SK-N-SH (cell line): ENCODE measurements around the gene C10orf90. TPM values are rescaled to one million over a fixed set of nuclear protein-coding genes. Genes with fewer than 3 reads are reported as not detected.

Experiments
- CTCF ChIA-PET: fragments of 300-600, 350-600 bp; formaldehyde crosslinking; extraction: SDS; loops from one replicate; lab custom pipeline; 2021; lab: Yijun Ruan, JAX
- POLR2A ChIA-PET: fragments of 350-600 bp; sonication (Branson Sonifier 250); formaldehyde crosslinking; extraction: SDS; loops from one replicate; lab custom pipeline; 2020; ENCODE audit warnings: antibody characterized with exemption, inconsistent platforms; lab: Yijun Ruan, JAX
- DNase-seq: peaks from one replicate; pipeline ENCODE4 v3.0.0; 2012
- H2AFZ ChIP-seq: fragments of 200-600 bp; sonication (generic); 2 replicates; pipeline ENCODE4 v1.8.1; 2016; ENCODE audit warnings: antibody characterized with exemption, mild to moderate bottlenecking, low read depth
- H3F3A ChIP-seq: fragments of 200-600 bp; sonication (generic); replicated peaks from 2 replicates; pipeline ENCODE3; 2016; ENCODE audit warnings: antibody characterized with exemption, mild to moderate bottlenecking; ENCODE audit not compliant: insufficient read depth
- H3K27ac ChIP-seq, 2 experiments: fragments of 200-500 bp in 1 of 2; fragments of 200-600 bp in 1 of 2; sonication (Bioruptor generic) in 1 of 2; sonication (generic), shearing (Covaris generic) in 1 of 2; 2 replicates each; pipeline versions ENCODE4 v1.5.1 to v1.6.1; 2014 to 2016; ENCODE audit warnings: low read depth in 2 of 2, inconsistent platforms in 1 of 2, low read length in 1 of 2, mild to moderate bottlenecking in 1 of 2, mixed read lengths in 1 of 2
- H3K27me3 ChIP-seq: fragments of 200-600 bp; sonication (generic), shearing (Covaris generic); 2 replicates; pipeline ENCODE4 v1.6.1; 2016; ENCODE audit warnings: mixed run types; ENCODE audit not compliant: insufficient read depth
- H3K36me3 ChIP-seq, 2 experiments: fragments of 200-500 bp in 1 of 2; fragments of 200-600 bp in 1 of 2; sonication (Bioruptor generic) in 1 of 2; sonication (generic) in 1 of 2; replicated peaks in 1 of 2; 2 replicates each; pipeline versions ENCODE3 to v1.5.1; 2014 to 2016; ENCODE audit warnings: low read length in 1 of 2, mild to moderate bottlenecking in 1 of 2; ENCODE audit not compliant: insufficient read depth in 2 of 2, control insufficient read depth in 1 of 2
- H3K4me1 ChIP-seq, 2 experiments: fragments of 200-500 bp in 1 of 2; fragments of 200-600 bp in 1 of 2; sonication (Bioruptor generic) in 1 of 2; sonication (generic), shearing (Covaris generic) in 1 of 2; 2 replicates each; pipeline versions ENCODE4 v1.5.1 to v1.6.1; 2014 to 2016; ENCODE audit warnings: low read depth in 1 of 2, low read length in 1 of 2, mixed run types in 1 of 2; ENCODE audit not compliant: insufficient read depth in 2 of 2, control insufficient read depth in 1 of 2
- H3K4me2 ChIP-seq: fragments of 200-600 bp; sonication (generic), shearing (Covaris generic); 2 replicates; pipeline ENCODE4 v1.6.1; 2017; ENCODE audit warnings: mixed run types
- H3K4me3 ChIP-seq, 2 experiments: fragments of 200-500 bp in 1 of 2; fragments of 200-600 bp in 1 of 2; sonication (Bioruptor generic) in 1 of 2; sonication (generic), shearing (Covaris generic) in 1 of 2; 2 replicates each; pipeline versions ENCODE4 v1.5.1 to v1.8.1; 2014 to 2016; ENCODE audit warnings: low read depth in 2 of 2, inconsistent platforms in 1 of 2, low read length in 1 of 2, mild to moderate bottlenecking in 1 of 2, mixed read lengths in 1 of 2, moderate library complexity in 1 of 2
- H3K79me2 ChIP-seq: fragments of 200-600 bp; sonication (generic); 2 replicates; pipeline ENCODE4 v1.8.1; 2017; ENCODE audit warnings: mild to moderate bottlenecking; ENCODE audit not compliant: insufficient read depth
- H3K9ac ChIP-seq: fragments of 200-600 bp; sonication (generic); 2 replicates; pipeline ENCODE4 v1.6.1; 2017; ENCODE audit warnings: mixed run types
- H3K9me2 ChIP-seq: fragments of 200-600 bp; sonication (generic); 2 replicates; pipeline ENCODE4 v1.6.1; 2017; ENCODE audit warnings: mixed run types
- H3K9me3 ChIP-seq: fragments of 200-600 bp; sonication (generic); 2 replicates; pipeline ENCODE4 v1.6.1; 2017; ENCODE audit warnings: mixed run types, mild to moderate bottlenecking, moderate library complexity
- H4K20me1 ChIP-seq: fragments of 200-600 bp; sonication (generic); 2 replicates; pipeline ENCODE4 v1.6.1; 2017; ENCODE audit warnings: mild to moderate bottlenecking, mixed run types; ENCODE audit not compliant: insufficient read depth
- FOXM1 ChIP-seq: IDR thresholded peaks from 2 replicates; pipeline ENCODE4 v1.4.0; 2012; ENCODE audit warnings: low read depth, mild to moderate bottlenecking
- MAX ChIP-seq: IDR thresholded peaks from 2 replicates; pipeline ENCODE4 v1.4.0; 2012; ENCODE audit warnings: low read depth
- NFIC ChIP-seq: IDR thresholded peaks from 2 replicates; pipeline ENCODE4 v1.4.0; 2012; ENCODE audit warnings: borderline replicate concordance
- RAD21 ChIP-seq: IDR thresholded peaks from 2 replicates; pipeline ENCODE4 v1.6.1; 2012; ENCODE audit warnings: mild to moderate bottlenecking, low read length
- RXRA ChIP-seq: IDR thresholded peaks from 2 replicates; pipeline ENCODE4 v1.4.0; 2012; ENCODE audit warnings: low read depth, mild to moderate bottlenecking, borderline replicate concordance
- SIN3A ChIP-seq: IDR thresholded peaks from 2 replicates; pipeline ENCODE4 v1.6.1; 2012; ENCODE audit warnings: low read depth, mild to moderate bottlenecking, low read length, moderate library complexity, borderline replicate concordance
- TAF1 ChIP-seq: IDR thresholded peaks from 2 replicates; pipeline ENCODE4 v1.6.1; 2012; ENCODE audit warnings: low read depth, mild to moderate bottlenecking, low read length, moderate library complexity, borderline replicate concordance
- ZBTB33 ChIP-seq: IDR thresholded peaks from 2 replicates; pipeline ENCODE4 v1.4.0; 2012; ENCODE audit warnings: low read depth, borderline replicate concordance
- WGBS: methylation state at CpG from one replicate; pipeline ENCODE4 v1.1.6; 2017; ENCODE audit warnings: low lambda C conversion rate; 5-methylcytosine and 5-hydroxymethylcytosine counted together
- polyA plus RNA-seq, 3 experiments: library from polyadenylated mRNA; depleted of rRNA; stranded (reverse); fragments of >200 nt; gene quantifications; 2 replicates each; pipeline ENCODE4 v1.2.3, GENCODE V29; 2012

The C10orf90 gene
- polyA plus RNA-seq, 1 of the 3 experiments (the other 2 are of a cell fraction), result 0.21 TPM

GRCh38 chr10:126391192-126391885 is 279.2 kb downstream of the C10orf90 start:
- H3F3A ChIP-seq, result no peaks in the 10 kb centered on the region
- no peaks in the 10 kb centered on the region for H3K36me3 ChIP-seq
- no peaks in the 10 kb centered on the region for H4K20me1 ChIP-seq
- no peak overlapping the region for H3K9ac ChIP-seq
- peaks cover 3% of the 10 kb centered on the region; the same call in 1 of the 2 replicates for H3K79me2 ChIP-seq
- H3K4me3 ChIP-seq, result no peak overlapping the region
- no peaks in the 10 kb centered on the region for H3K9me3 ChIP-seq
- no peak overlapping the region for H3K4me2 ChIP-seq
- peaks cover 0 to 10% of the 10 kb centered on the region in 2 experiments; a peak in 2 of 4 replicates for H3K4me1 ChIP-seq
- no peaks in the 10 kb centered on the region for H3K27me3 ChIP-seq
- no peaks in the 10 kb centered on the region for H3K9me2 ChIP-seq
- H2AFZ ChIP-seq, result no peak overlapping the region
- ChIA-PET CTCF (interaction anchor here (0.8 to 2.5 kb wide), 4 partner anchors 14 to 409 kb away, joined by 3 to 9 read pairs (median 6); no protein-coding TSS in a partner anchor), POLR2A (no interaction called here)
- 62% methylated on average over 8 of the region's 9 CpGs for WGBS
- peak overlapping the region in 1 of 2 experiments; percentile 53; a peak in 2 of 4 replicates for H3K27ac ChIP-seq
- peak; percentile 19 for DNase-seq
- TF ChIP-seq NFIC (no peak), RXRA (no peak), FOXM1 (no peak), SIN3A (no peak), ZBTB33 (no peak)

GRCh38 chr10:126390324-126390723 is 280.2 kb downstream of the C10orf90 start:
- Histone ChIP-seq H4K20me1 (no peaks in the 10 kb centered on the region), H3K9me3 (no peaks in the 10 kb centered on the region; the same call in 1 of the 2 replicates), H3K4me1 (peaks cover 0 to 10% of the 10 kb centered on the region in 2 experiments; a peak in 2 of 4 replicates), H3K9ac (no peak overlapping the region), H3K4me2 (no peak overlapping the region), H3K27ac (no peak overlapping the region), H3K27me3 (no peaks in the 10 kb centered on the region), H3F3A (no peaks in the 10 kb centered on the region), H3K79me2 (peaks cover 4% of the 10 kb centered on the region), H2AFZ (no peak overlapping the region), H3K4me3 (no peak overlapping the region), H3K36me3 (no peaks in the 10 kb centered on the region), H3K9me2 (no peaks in the 10 kb centered on the region)
- 94% methylated on average over 4 of the region's 4 CpGs for WGBS
- TF ChIP-seq RAD21 (no peak), FOXM1 (no peak), TAF1 (no peak), MAX (no peak)
- POLR2A ChIA-PET, result no interaction called here
- CTCF ChIA-PET, result interaction anchor here (1.2 to 2.5 kb wide), 3 partner anchors 15 to 408 kb away, joined by 3 to 9 read pairs (median 8); no protein-coding TSS in a partner anchor
- no peak for DNase-seq
